Measurements from ENCODE around the gene AKAP13. TPM values are rescaled to one million over a fixed set of nuclear protein-coding genes. Genes with fewer than 3 reads are reported as not detected.

Gene AKAP13
- total and polyA plus RNA-seq, 2 of the 8 experiments (the other 6 are each of a cell fraction or from before 2014, with no cell fraction given) = 14.0 to 46.2 TPM

- peak overlapping the region; percentile 91 to 98; a peak in 2 of 4 replicates for H3K4me2 ChIP-seq (ENCODE audit: insufficient read depth in 1 of 2, low read depth in 2 of 2, low read length in 2 of 2)
- no peak overlapping the region for H3K56ac ChIP-seq (replicated peaks; ENCODE audit: insufficient read length, low read depth, low read length)
- H2BK120ac ChIP-seq (replicated peaks; ENCODE audit: low read depth, low read length) = no peak overlapping the region
- peaks cover 10% of the 10 kb centered on the region; the same call in 1 of the 2 replicates for H3K23me2 ChIP-seq (ENCODE audit: low read depth, low read length)
- ChIA-PET POLR2A (ENCODE audit: partially characterized antibody) (interaction anchor here (1.5 to 2.1 kb wide), 3 partner anchors 10 to 44 kb away, joined by 3 to 4 read pairs (median 3); no protein-coding TSS in a partner anchor), CTCF (ENCODE audit: partially characterized antibody) (interaction anchor here (0.9 to 4.6 kb wide), 7 partner anchors 10 to 46 kb away, joined by 3 to 34 read pairs (median 7); no protein-coding TSS in a partner anchor)
- no peak overlapping the region for H3K14ac ChIP-seq (ENCODE audit: insufficient read length)
- TF ChIP-seq ATF3 (IDR thresholded peaks at IDR 0.05; ENCODE audit: insufficient read depth, low read depth, low read length) = no peak
- TF ChIP-seq PHF8 (conservative IDR thresholded peaks at IDR 0.05; ENCODE audit: low read depth, low read length) = no peak
- TF ChIP-seq POLR2AphosphoS5 (IDR thresholded peaks at IDR 0.05; ENCODE audit: low read depth, low read length) = no peak
- H3K9me3 ChIP-seq (ENCODE audit: insufficient read depth in 2 of 2, low read depth in 1 of 2, low read length in 1 of 2) = no peaks in the 10 kb centered on the region
- H3K79me1 ChIP-seq (ENCODE audit: low read depth, low read length) = peaks cover 27% of the 10 kb centered on the region
- DNase-seq (ENCODE audit: low read depth in 1 of 2, low spot score in 2 of 2) (no peak), FAIRE-seq (no peak)
- H4K5ac ChIP-seq (ENCODE audit: insufficient read length, low read depth, low read length) = no peak overlapping the region
- no peak overlapping the region for H3K4ac ChIP-seq (replicated peaks; ENCODE audit: insufficient read length, low read depth, low read length)
- no peak overlapping the region for H3K4me3 ChIP-seq (ENCODE audit: extremely low read depth in 1 of 4, insufficient read depth in 2 of 4, low read depth in 3 of 4, low read length in 4 of 4)
- WGBS, 2 experiments (ENCODE audit: extremely low coverage in 1 of 2, insufficient coverage in 1 of 2, insufficient read length in 1 of 2, insufficient replicate concordance in 2 of 2, low coverage in 1 of 2, low lambda C conversion rate in 2 of 2, missing lambda C conversion rate in 1 of 2) = 98% methylated on average over 4 of the region's 4 CpGs; no CpG with 5 or more reads in 1 of the 2 experiments
- no peak overlapping the region for H3K18ac ChIP-seq (ENCODE audit: extremely low read depth, low read length)
- peaks cover 0 to 4% (median 1%) of the 10 kb centered on the region in 4 experiments; a peak in 2 of 7 replicates for H3K27me3 ChIP-seq (replicated peaks in 1 of 4; ENCODE audit: control insufficient read depth in 3 of 4, extremely low read depth in 1 of 4, insufficient read depth in 3 of 4, low read length in 3 of 4)
- H2BK5ac ChIP-seq (ENCODE audit: low read depth, low read length) = peak overlapping the region; percentile 18; the same call in 1 of the 2 replicates
- H2AK5ac ChIP-seq (ENCODE audit: low read depth, low read length) = no peak overlapping the region
- H3K79me2 ChIP-seq (ENCODE audit: control insufficient read depth in 1 of 2, insufficient read depth in 2 of 2, low read length in 2 of 2) = peaks cover 26 to 66% of the 10 kb centered on the region in 2 experiments
- H4K91ac ChIP-seq (replicated peaks; ENCODE audit: insufficient read length, low read length) = no peak overlapping the region
- no peaks in the 10 kb centered on the region for H3K36me3 ChIP-seq (ENCODE audit: control insufficient read depth in 2 of 4, insufficient read depth in 4 of 4, low read length in 3 of 4)
- no peak overlapping the region for H3K23ac ChIP-seq (ENCODE audit: insufficient read length)
- H2BK12ac ChIP-seq (ENCODE audit: low read depth, low read length) = no peak overlapping the region
- 0 out of 2 replicates have a peak overlapping the region, but pooled peaks have one; percentile 55 for H2BK15ac ChIP-seq (ENCODE audit: low read length)
- peaks cover 13 to 26% of the 10 kb centered on the region in 2 experiments for H4K20me1 ChIP-seq (replicated peaks in 1 of 2; ENCODE audit: control insufficient read depth in 1 of 2, insufficient read depth in 2 of 2, low read length in 2 of 2)
- no peak overlapping the region for H2AFZ ChIP-seq (ENCODE audit: low read length)
- peaks cover 9 to 26% (median 14%) of the 10 kb centered on the region in 4 experiments for H3K4me1 ChIP-seq (replicated peaks in 1 of 4; ENCODE audit: control insufficient read depth in 3 of 4, insufficient read depth in 4 of 4, low read length in 3 of 4)
- H3K27ac ChIP-seq (ENCODE audit: low read depth, low read length) = no peak overlapping the region
- H3K9ac ChIP-seq (replicated peaks in 1 of 4; ENCODE audit: extremely low read depth in 1 of 4, low read depth in 3 of 4, low read length in 3 of 4) = no peak overlapping the region
- H4K8ac ChIP-seq (ENCODE audit: extremely low read depth, insufficient read depth, low read length) = no peak overlapping the region; the same call in 1 of the 2 replicates
- no peak overlapping the region for H2BK20ac ChIP-seq (ENCODE audit: low read length)
Observed at GRCh38 chr15:85792102-85792731, 411.8 kb downstream of the AKAP13 start.

All from H1 (cell line).